Kidney (tissue), 14 donors: ENCODE measurements around the gene APH1B. TPM values are rescaled to one million over a fixed set of nuclear protein-coding genes. Genes with fewer than 3 reads are reported as not detected.

Experiments used
- DNase-seq, 5 donors: peaks; one replicate each; pipeline ENCODE4 v3.0.0-alpha.2; 2013 to 2020
- FAIRE-seq: peaks from 2 replicates; lab custom pipeline; 2012; peaks lifted over from hg19 to GRCh38; lab: Jason Lieb, UNC
- H3K27ac ChIP-seq, 2 donors: one replicate each; pipeline ENCODE4 v1.7.0; 2013; ENCODE audit warnings: low read depth in 2 of 2, low read length in 2 of 2, inconsistent platforms in 1 of 2
- H3K27me3 ChIP-seq: one replicate; pipeline ENCODE4 v1.7.1; 2013; ENCODE audit warnings: low read length, inconsistent platforms; ENCODE audit not compliant: control insufficient read depth, insufficient read depth
- H3K36me3 ChIP-seq, 3 donors: one replicate each; pipeline versions ENCODE4 v1.7.0 to v1.7.1; 2013; ENCODE audit warnings: low read length in 3 of 3, control low read depth in 1 of 3, inconsistent platforms in 1 of 3; ENCODE audit not compliant: insufficient read depth in 3 of 3, control insufficient read depth in 2 of 3
- H3K4me1 ChIP-seq, 3 donors: one replicate each; pipeline versions ENCODE4 v1.7.0 to v1.7.1; 2013; ENCODE audit warnings: low read length in 3 of 3, inconsistent platforms in 1 of 3, low read depth in 1 of 3; ENCODE audit not compliant: control insufficient read depth in 2 of 3, insufficient read depth in 2 of 3
- H3K4me3 ChIP-seq, 3 donors: one replicate each; pipeline versions ENCODE4 v1.7.0 to v1.8.1; 2013; ENCODE audit warnings: low read length in 3 of 3, control low read depth in 1 of 3, inconsistent platforms in 1 of 3
- H3K9ac ChIP-seq, 3 donors: one replicate each; pipeline versions ENCODE4 v1.7.0 to v1.7.1; 2013; ENCODE audit warnings: low read length in 3 of 3, control low read depth in 1 of 3, inconsistent platforms in 1 of 3
- H3K9me3 ChIP-seq, 3 donors: one replicate each; pipeline versions ENCODE4 v1.7.0 to v1.7.1; 2013; ENCODE audit warnings: low read length in 3 of 3, control low read depth in 1 of 3, inconsistent platforms in 1 of 3; ENCODE audit not compliant: control insufficient read depth in 2 of 3, insufficient read depth in 1 of 3
- intact Hi-C: fragments of 100-400 bp; cut with DNase I; formaldehyde crosslinking; loops from one replicate; pipeline ENCODE4 v1.11.1; 2022
- polyA plus RNA-seq: library from polyadenylated mRNA; stranded (reverse); fragments of 350-450 nt; fragmentation: Illumina TruSeq; extraction: RNeasy Lipid Tissue Mini Kit (QIAGEN cat#74804); gene quantifications from one replicate; pipeline ENCODE4 v1.2.3, GENCODE V29; 2014; ENCODE audit warnings: low read depth, low replicate concordance; ENCODE audit not compliant: insufficient read depth
- total RNA-seq: library from RNA; stranded (reverse); fragmentation: NEBNext Ultra II Directional; extraction: Animal tissue kit (Norgen Biotek cat#: 25700); gene quantifications from one replicate; pipeline ENCODE4 v1.2.1, GENCODE V29; 2021
- TF ChIP-seq, protein P1 (sequence below): IDR thresholded peaks from 3 replicates; pipeline ENCODE4 v1.5.1; 2012; ENCODE audit warnings: mild to moderate bottlenecking, moderate library complexity, borderline replicate concordance; ENCODE audit not compliant: insufficient read depth; ENCODE audit errors: extremely low read depth
- donor health status: control.
- donor health status: control.
- donor health status: control.
- donor health status: control.
- donor health status: control.
- donor health status: DM: yes; HTN: yes; CAD: no.
- donor health status: Normal renal cell carcinoma (clear cell type).

The APH1B gene
- total and polyA plus RNA-seq, 2 donors from 2014 or later: 12.3 to 22.4 TPM

GRCh38 chr15:63299943-63300575 is 22.7 kb downstream of the APH1B start:
- Histone ChIP-seq H3K36me3 (no peaks in the 10 kb centered on the region), H3K4me1 (no peaks in the 10 kb centered on the region), H3K9me3 (no peaks in the 10 kb centered on the region), H3K27ac (no peak overlapping the region), H3K4me3 (no peak overlapping the region), H3K27me3 (no peaks in the 10 kb centered on the region), H3K9ac (no peak overlapping the region)
- FAIRE-seq: no peak
- no peak for DNase-seq
- intact Hi-C loops: no loop called here
- TF ChIP-seq, protein P1, sequence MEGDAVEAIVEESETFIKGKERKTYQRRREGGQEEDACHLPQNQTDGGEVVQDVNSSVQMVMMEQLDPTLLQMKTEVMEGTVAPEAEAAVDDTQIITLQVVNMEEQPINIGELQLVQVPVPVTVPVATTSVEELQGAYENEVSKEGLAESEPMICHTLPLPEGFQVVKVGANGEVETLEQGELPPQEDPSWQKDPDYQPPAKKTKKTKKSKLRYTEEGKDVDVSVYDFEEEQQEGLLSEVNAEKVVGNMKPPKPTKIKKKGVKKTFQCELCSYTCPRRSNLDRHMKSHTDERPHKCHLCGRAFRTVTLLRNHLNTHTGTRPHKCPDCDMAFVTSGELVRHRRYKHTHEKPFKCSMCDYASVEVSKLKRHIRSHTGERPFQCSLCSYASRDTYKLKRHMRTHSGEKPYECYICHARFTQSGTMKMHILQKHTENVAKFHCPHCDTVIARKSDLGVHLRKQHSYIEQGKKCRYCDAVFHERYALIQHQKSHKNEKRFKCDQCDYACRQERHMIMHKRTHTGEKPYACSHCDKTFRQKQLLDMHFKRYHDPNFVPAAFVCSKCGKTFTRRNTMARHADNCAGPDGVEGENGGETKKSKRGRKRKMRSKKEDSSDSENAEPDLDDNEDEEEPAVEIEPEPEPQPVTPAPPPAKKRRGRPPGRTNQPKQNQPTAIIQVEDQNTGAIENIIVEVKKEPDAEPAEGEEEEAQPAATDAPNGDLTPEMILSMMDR: no peak

DNA sequence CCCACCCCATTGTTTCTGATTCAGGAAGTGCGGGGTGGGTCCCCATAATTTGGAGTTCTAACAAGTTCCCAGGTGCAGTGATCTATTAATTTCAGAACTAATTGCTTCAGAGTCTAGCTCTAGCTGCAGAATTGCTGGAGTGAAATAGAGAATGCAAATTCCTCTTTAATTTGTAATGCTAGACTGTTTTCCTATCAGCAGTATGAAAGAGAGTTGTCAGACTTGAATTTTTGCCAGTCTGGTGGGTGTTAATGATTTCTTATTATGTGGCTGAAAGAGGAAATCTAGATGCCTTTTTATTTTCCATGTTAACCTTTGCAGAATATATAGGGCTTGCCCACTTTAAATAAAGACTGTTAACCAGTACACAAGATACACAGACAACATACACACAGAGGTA is 23.7 kb downstream of the APH1B start:
- TF ChIP-seq, protein P1: no peak
- Histone ChIP-seq H3K27me3 (no peaks in the 10 kb centered on the region), H3K4me3 (no peak overlapping the region), H3K36me3 (no peaks in the 10 kb centered on the region), H3K27ac (no peak overlapping the region), H3K9me3 (no peaks in the 10 kb centered on the region), H3K9ac (no peak overlapping the region), H3K4me1 (peaks cover 0 to 3% (median 0%) of the 10 kb centered on the region in 3 donors)
- DNase-seq (peak in 1 of 5 donors; percentile 44), FAIRE-seq (no peak)
- intact Hi-C loops: no loop called here

DNA sequence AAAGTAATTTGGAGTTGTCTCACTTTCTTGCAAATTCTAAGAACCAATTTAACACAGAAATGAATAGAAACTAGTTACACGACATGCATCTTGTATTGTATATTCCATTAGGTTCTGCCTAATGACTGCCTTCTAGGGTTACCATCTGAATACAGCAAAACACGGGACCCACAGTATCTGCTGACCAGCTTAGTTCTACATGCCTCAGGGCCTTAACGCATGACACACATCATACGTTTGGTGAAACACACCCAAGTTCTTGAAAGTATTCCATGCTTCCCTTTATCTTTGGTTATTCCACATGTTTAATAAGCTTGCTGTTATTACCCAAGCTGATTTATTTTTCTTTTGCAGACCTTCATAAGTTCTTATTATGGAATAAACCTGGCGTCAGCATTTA is 27.9 kb downstream of the APH1B start:
- no peaks in the 10 kb centered on the region for H3K36me3 ChIP-seq
- H3K9ac ChIP-seq: no peak overlapping the region
- H3K4me1 ChIP-seq: peaks cover 5 to 7% (median 6%) of the 10 kb centered on the region in 3 donors
- DNase-seq (no peak), FAIRE-seq (no peak)
- TF ChIP-seq, protein P1: no peak
- H3K27ac ChIP-seq: peak overlapping the region in 1 of 2 donors; percentile 52
- no peaks in the 10 kb centered on the region for H3K27me3 ChIP-seq
- intact Hi-C loops: no loop called here
- no peaks in the 10 kb centered on the region for H3K9me3 ChIP-seq
- no peak overlapping the region for H3K4me3 ChIP-seq
